Bladder microvascular endothelial cell (primary cell): ENCODE results near the gene SLC26A9. TPM values are rescaled to one million over a fixed set of nuclear protein-coding genes. Genes with fewer than 3 reads are reported as not detected.

Experiments
- total RNA-seq: library from RNA; depleted of rRNA; stranded (reverse); fragments of >200 nt; gene quantifications from 2 replicates; pipeline ENCODE4 v1.2.3, GENCODE V29; 2014

Gene SLC26A9
- under 0.01 and 0.06 TPM in 2 replicates for total RNA-seq

GRCh38 chr1:205943245-205943644, at the start of gene SLC26A9:
SLC26A9 (minus strand) TSS chr1:205943456; CDS start chr1:205935820, 7,636 bp downstream.

Other genes with a start within 250 kb of the SLC26A9 start
- gene NUCKS1, start 193.3 kb downstream of the SLC26A9 start, total RNA-seq, result 89.7 and 103 TPM in 2 replicates
- gene RAB29, start 168.0 kb downstream of the SLC26A9 start, total RNA-seq, result 17.2 and 27.7 TPM in 2 replicates
- 5.2 and 26.4 TPM in 2 replicates for gene SLC41A1, start 130.3 kb downstream of the SLC26A9 start, total RNA-seq
- 0.06 TPM in 1 of 2 replicates, not detected in the other for gene PM20D1, start 93.3 kb downstream of the SLC26A9 start, total RNA-seq
- not detected in 2 replicates for gene RAB7B, start 59.9 kb upstream of the SLC26A9 start, total RNA-seq
- gene CTSE, start 80.4 kb upstream of the SLC26A9 start, total RNA-seq, result not detected in 2 replicates
- gene RHEX, start 109.7 kb upstream of the SLC26A9 start, total RNA-seq, result not detected in 2 replicates
- not detected in 2 replicates for gene AVPR1B, start 173.9 kb upstream of the SLC26A9 start, total RNA-seq